Lower lobe of right lung (tissue), 2 donors: ENCODE results near the gene CTNNBL1. TPM values are rescaled to one million over a fixed set of nuclear protein-coding genes. Genes with fewer than 3 reads are reported as not detected.

Source experiments
- ATAC-seq, 2 donors: fragments of 200-7000 bp; cut with Tn5 transposase; one replicate each; pipeline ENCODE4 v1.9.1; 2020 to 2022; ENCODE audit warnings: mild to moderate bottlenecking in 2 of 2, moderate library complexity in 2 of 2
- DNase-seq: peaks from one replicate; pipeline ENCODE4 v3.0.0-alpha.2; 2020
- H3K27ac ChIP-seq: fragments of 200-600 bp; one replicate; pipeline ENCODE4 v1.8.0; 2022
- H3K27me3 ChIP-seq: fragments of 200-600 bp; one replicate; pipeline ENCODE4 v1.8.0; 2022; ENCODE audit warnings: low read depth
- H3K36me3 ChIP-seq: fragments of 200-600 bp; one replicate; pipeline ENCODE4 v1.8.0; 2022; ENCODE audit warnings: mild to moderate bottlenecking
- H3K4me1 ChIP-seq: fragments of 200-600 bp; one replicate; pipeline ENCODE4 v1.8.0; 2022
- H3K4me3 ChIP-seq: fragments of 200-600 bp; one replicate; pipeline ENCODE4 v1.8.0; 2022; ENCODE audit warnings: mild to moderate bottlenecking
- H3K9me3 ChIP-seq: fragments of 200-600 bp; one replicate; pipeline ENCODE4 v1.8.0; 2022
- CTCF ChIP-seq: fragments of 200-600 bp; IDR thresholded peaks from one replicate; pipeline ENCODE4 v1.8.0; 2022; ENCODE audit warnings: antibody characterized with exemption, mild to moderate bottlenecking
- intact Hi-C: fragments of 100-400 bp; cut with DNase I; formaldehyde crosslinking; loops from one replicate; pipeline ENCODE4 v1.11.0; 2022
- total RNA-seq: library from RNA; stranded (reverse); fragmentation: NEBNext Ultra II Directional; extraction: Animal tissue kit (Norgen Biotek cat#: 25700); gene quantifications from one replicate; pipeline ENCODE4 v1.2.1, GENCODE V29; 2021
- donor health status: DM: no; HTN: yes; CAD: no; lungs with severe emphysema.

CTNNBL1 gene
- total RNA-seq, 1 donor from 2014 or later = 52.3 TPM

DNA sequence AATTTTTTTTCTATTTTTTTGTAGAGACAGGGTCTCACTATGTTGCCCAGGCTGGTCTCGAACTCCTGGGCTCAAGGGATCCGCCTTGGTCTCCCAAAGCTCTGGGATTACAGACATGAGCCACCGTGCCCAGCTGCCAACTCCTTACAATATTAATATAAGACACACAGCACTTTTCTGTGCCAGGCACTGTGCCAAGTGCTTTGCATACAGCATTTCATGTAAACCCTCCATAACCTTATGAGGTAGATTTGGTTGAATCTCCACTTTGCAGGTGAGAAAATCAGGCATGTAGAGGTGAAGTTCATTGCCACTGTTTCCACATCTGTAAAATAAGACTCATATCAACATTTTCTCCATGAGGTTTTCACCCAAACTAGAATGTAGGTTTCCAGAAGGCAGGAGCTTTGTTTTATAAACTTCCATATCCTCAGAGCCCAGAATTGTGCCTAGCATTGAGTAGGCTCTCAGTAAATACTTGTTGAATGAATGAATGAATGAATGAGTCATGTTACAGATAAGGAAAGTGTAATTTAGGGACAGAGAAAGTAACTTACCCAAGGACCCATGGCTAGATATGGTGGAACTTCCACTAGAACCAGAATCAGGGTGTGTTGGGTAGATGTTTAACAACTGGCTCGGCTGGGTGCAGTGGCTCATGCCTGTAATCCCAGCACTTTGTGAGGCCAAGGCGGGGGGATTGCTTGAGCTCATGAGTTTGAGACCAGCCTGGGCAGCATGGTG lies 3.0 kb upstream of the CTNNBL1 start:
- Histone ChIP-seq H3K4me1 (peaks cover 17% of the 10 kb centered on the region), H3K27me3 (peaks cover 5% of the 10 kb centered on the region), H3K27ac (no peak overlapping the region), H3K4me3 (no peak overlapping the region), H3K9me3 (no peaks in the 10 kb centered on the region), H3K36me3 (no peaks in the 10 kb centered on the region)
- no peak for TF ChIP-seq CTCF
- ATAC-seq (no peak), DNase-seq (no peak)
- intact Hi-C loops = no loop called here

GRCh38 chr20:37692459-37693166 lies 1.2 kb upstream of the CTNNBL1 start:
- intact Hi-C loops = no loop called here
- peaks cover 19% of the 10 kb centered on the region for H3K4me1 ChIP-seq
- H3K36me3 ChIP-seq = no peaks in the 10 kb centered on the region
- H3K27ac ChIP-seq = no peak overlapping the region
- H3K9me3 ChIP-seq = no peaks in the 10 kb centered on the region
- no peak for ATAC-seq
- peaks cover 5% of the 10 kb centered on the region for H3K27me3 ChIP-seq
- TF ChIP-seq CTCF = no peak
- no peak for DNase-seq
- H3K4me3 ChIP-seq = no peak overlapping the region

GRCh38 chr20:37693242-37693634 lies 592 bp upstream of the CTNNBL1 start:
- no peak for DNase-seq
- no peak for ATAC-seq
- Histone ChIP-seq H3K4me1 (peaks cover 19% of the 10 kb centered on the region), H3K36me3 (no peaks in the 10 kb centered on the region), H3K27ac (no peak overlapping the region), H3K9me3 (no peaks in the 10 kb centered on the region), H3K4me3 (peak overlapping the region; percentile 67), H3K27me3 (peaks cover 5% of the 10 kb centered on the region)
- intact Hi-C loops = no loop called here
- no peak for TF ChIP-seq CTCF

DNA sequence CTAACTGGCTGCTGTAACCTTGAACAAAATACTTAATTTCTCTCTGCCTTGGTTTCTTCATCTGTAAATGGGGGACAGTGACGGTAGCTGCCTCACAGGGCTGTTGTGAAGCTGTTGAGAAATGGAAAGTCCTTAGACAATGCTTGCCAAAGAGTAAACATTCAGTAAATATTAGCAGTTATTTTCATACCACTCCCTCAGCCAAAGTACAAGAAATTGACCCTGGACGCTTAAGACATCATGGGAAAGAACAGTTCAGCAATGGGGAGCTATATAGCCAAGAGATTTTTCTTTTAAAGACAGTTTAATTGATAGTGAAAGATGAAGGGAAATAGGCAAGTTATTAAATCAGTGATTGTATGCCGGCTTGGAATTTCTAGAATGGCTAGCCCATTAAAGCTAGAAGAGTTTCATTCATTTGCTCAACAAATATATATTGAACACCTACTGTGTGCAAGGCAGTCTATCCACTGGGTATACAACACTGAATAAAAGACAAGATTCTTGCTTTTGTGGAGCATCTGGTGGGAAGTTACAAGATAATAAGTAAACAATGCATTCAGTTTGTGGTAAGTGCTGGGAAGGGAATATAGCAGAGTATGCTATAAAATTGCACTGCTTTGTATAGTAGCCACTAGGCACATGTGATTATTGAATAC lies 2.0 kb downstream of the CTNNBL1 start:
- Histone ChIP-seq H3K9me3 (no peaks in the 10 kb centered on the region), H3K27me3 (no peaks in the 10 kb centered on the region), H3K27ac (no peak overlapping the region), H3K36me3 (no peaks in the 10 kb centered on the region), H3K4me3 (no peak overlapping the region), H3K4me1 (peaks cover 30% of the 10 kb centered on the region)
- TF ChIP-seq CTCF = no peak
- ATAC-seq = no peak
- DNase-seq = no peak
- intact Hi-C loops = no loop called here

- peak in 1 of 2 donors; percentile 21 for ATAC-seq
- peaks cover 30% of the 10 kb centered on the region for H3K4me1 ChIP-seq
Measured at GRCh38 chr20:37697314-37697713, 3.5 kb downstream of the CTNNBL1 start.

More at GRCh38 chr20:37697314-37697713, 3.5 kb downstream of the CTNNBL1 start:
- H3K9me3 ChIP-seq = no peaks in the 10 kb centered on the region
- no peaks in the 10 kb centered on the region for H3K36me3 ChIP-seq
- no peak overlapping the region for H3K4me3 ChIP-seq
- TF ChIP-seq CTCF = no peak
- H3K27me3 ChIP-seq = no peaks in the 10 kb centered on the region
- intact Hi-C loops = no loop called here
- H3K27ac ChIP-seq = no peak overlapping the region
- DNase-seq = no peak
